GM18861 (cell line): ENCODE results near the gene TSPYL4.
A peak's percentile ranks its signal among the peaks of the same experiment; 100 is the strongest.

ENCODE experiments used
- ATAC-seq: cut with Tn5 transposase; IDR thresholded peaks from one replicate; pipeline ENCODE4 v1.9.1; 2021; ENCODE audit not compliant: unreplicated experiment

The TSPYL4 gene

DNA sequence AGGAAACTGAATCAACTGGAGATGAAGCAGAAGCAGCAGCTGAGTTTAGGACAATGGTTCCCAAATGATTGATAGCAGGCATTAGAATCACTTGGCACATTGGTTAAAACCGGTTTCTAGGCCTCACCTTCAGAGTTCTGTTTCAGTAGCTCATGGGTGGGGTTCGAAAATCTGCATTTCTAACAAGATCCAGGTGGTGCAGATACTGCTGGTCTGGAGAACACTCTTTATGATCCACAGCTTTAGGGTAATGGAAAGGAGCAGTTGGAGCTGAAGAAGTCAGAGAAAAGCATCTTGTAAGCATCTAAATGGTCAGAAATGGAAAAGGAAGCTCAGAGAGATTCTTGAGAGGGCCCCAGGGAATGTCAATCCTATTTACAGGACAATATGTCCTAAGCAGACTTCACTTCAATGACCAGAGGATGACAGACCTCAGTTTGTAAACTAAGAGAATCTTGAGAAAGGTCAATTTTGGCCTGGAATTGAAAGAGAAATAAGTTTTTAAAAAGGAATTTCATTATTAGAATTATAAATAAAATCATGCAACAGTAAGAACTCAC lies 17.4 kb upstream of the TSPYL4 start:
- ATAC-seq: no peak

DNA sequence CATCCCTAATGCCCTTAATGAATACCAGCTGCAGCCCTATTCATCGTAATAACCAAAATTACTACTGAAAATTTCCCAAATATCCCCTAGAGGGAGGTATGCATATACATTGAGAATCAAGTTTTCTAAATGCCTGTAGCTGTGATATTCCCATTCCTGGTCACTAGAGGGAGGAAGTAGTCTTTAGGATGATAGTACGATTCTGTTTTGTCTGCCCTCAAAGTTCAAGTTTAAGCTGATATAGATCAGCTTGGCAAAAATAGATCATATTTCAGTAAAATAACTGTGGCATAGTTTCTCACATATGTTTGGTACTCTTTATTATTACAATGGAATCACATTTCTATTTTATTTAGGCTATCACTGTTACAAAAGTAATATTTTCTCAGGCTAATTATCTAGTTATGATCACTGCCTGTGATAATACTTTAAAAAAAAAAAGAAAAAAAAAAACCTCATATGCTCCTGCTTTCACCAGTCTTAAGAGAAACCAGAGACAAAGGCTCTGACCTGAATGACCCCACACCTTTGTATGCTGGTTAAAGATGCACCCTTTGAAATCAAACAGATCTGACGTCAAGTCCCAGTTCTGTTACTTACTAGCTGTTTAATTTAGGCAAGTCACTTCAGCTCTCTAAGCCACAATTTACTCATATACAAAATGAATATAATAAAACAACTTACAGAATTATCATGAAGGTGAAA lies 14.9 kb upstream of the TSPYL4 start:
- ATAC-seq: peak; percentile 85

DNA sequence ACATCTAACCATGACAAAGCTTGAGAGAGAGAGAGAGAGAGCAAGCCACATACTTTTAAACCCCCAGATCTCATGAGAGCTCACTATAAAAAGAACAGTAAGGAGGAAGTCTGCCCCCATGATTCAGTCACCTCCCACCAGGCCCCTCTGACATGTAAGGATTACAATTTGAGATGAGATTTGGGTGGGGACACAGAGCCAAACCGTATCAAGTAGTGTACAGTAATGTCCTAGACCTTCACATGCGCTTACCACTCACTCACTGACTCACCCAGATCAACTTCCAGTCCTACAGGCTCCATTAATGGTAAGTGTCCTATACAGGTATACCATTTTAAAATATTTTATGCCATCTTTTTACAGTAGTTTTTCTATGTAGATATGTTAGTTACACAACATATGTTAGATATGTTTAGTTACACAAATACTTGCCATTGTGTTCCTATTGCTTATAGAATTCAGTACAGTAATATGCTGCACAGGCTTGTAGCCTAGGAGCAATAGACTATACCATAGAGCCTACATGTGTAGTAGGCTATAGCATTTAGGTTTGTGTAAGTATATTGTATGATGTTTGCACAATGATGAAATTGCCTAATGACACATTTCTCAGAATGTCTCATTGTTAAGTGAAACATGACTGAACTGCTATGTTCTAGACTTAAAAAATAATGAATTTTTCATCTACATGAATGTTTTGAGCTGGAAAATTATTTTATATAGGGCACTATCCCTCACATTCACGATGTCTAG lies 14.1 kb upstream of the TSPYL4 start:
- no peak for ATAC-seq

DNA sequence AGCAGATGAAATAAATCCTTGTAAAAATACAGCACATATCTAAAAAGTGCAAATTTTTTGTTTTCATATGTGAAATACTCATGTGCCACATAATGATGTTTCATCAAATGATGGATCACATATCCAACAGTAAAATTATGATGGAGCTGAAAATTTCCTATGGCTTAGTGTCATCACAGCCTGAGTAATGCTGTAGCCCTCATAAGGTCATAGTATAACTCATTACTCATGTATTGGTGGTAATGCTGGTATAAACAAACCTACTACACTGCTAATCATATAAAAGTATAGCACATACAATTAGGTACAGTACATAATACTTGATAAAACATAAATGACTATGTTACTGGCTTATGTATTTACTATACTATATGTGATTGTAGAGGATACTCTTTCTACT lies 12.9 kb upstream of the TSPYL4 start:
- no peak for ATAC-seq

DNA sequence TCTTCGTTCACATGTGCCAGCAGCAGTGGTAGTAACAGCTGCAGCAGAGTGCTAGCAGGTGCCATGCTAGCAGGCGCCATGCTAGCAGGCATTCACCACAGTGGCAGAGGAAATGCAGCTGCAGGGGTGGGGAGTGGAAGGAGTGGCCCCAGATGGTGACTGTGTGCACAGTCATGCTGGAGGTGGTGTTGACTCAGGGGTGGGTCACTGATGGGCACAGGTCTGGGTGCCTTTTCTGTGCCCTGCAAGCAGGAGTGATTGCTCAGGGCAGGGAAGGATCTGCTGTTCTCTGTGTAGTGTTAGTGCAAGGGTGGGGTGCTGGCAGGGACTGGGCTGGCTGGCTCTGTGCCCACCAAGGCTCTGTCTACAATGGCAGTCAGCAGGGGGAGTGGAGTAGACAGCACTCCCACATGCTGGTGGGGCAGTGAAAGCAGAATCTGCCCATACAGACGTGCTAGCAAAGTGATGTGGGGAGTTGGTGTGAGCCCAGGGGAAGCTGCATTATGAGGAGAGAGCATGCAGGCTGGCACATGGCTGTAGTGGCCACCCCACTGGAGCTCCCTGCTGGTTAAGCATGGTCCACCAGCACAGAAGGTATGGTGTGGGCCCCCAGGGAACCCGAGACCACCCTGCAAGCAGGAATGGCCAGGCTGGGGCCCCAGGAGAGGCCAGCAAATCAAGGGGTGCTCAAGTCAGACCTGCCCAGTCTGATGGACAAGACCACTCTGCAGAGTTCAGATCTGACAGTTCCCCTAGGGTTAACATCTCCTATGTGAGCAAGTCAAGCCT lies 11.4 kb upstream of the TSPYL4 start:
- ATAC-seq: no peak

DNA sequence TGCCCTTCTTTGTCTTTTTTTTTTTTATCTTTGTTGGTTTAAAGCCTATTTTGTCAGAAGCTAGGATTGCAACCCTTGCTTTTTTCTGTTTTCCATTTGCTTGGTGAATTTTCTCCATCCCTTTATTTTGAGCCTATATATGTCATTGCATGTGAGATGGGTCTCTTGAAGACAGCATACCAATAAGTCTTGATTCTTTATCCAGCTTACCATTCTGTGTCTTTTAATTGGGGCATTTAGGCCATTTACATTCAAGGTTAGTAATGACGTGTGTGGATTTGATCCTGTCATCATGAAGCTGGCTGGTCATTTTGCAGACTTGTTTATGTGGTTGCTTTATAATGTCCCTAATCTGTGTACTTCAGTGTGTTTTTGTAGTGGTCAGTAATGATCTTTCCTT lies 9.5 kb upstream of the TSPYL4 start:
- no peak for ATAC-seq

DNA sequence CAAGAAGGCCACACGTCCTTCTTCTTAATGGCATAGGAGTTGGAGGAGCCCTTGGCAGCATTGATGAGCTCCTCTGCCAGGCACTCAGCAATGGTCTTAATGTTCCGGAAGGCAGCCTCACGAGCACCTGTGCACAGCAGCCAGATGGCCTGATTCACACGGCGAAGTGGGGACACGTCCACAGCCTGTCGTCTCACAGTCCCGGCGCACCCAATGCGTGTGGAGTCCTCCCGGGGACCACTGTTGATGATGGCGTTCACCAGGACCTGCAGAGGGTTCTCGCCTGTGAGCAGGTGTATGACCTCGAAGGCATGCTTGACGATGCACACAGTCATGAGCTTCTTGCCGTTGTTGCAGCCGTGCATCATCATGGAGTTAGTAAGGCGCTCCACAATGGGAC lies 4.6 kb upstream of the TSPYL4 start:
- no peak for ATAC-seq

DNA sequence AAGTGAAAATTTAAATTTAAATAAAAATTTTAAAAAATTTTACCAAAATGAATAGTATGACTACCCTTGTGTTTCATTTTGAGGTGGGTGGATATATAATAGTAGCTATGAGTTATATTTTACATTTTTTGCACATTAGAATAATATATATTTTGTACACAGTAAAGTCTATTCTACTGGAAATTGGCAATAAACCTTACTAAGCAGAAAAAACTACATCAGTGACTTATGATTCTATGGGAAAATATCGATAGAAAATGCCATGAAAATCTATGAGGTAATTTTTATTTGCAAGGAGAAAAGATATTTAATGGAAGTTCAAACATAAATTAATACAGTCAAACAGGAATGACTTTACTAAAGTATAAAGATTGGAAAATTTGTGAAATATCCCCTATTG lies 2.8 kb upstream of the TSPYL4 start:
- ATAC-seq: no peak

DNA sequence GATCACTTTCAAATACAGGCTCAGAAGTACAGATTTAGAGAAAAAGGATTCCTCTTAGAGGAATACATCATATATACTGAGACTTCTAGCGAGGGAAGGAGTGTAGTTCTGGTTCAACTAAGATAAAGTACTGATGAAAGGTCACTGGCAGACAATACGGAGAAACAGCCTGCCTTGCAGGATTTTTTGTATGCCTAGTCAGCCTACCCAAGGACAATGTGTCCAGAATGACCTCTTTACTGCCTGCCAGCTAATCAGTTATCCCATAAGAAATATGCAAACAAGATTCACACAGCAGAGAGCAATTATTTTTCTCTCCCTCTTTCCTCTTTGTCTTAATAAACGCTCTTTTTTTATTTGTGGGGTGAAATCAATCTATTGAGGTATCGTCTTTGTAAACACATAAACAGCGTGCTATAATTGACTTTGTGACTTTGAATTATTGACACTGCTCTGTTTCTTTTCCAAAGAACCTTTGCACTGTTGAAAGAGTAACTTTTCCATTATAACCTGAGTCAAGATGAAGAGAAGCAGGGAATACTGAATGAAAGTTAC lies 1.4 kb upstream of the TSPYL4 start:
- ATAC-seq: no peak

DNA sequence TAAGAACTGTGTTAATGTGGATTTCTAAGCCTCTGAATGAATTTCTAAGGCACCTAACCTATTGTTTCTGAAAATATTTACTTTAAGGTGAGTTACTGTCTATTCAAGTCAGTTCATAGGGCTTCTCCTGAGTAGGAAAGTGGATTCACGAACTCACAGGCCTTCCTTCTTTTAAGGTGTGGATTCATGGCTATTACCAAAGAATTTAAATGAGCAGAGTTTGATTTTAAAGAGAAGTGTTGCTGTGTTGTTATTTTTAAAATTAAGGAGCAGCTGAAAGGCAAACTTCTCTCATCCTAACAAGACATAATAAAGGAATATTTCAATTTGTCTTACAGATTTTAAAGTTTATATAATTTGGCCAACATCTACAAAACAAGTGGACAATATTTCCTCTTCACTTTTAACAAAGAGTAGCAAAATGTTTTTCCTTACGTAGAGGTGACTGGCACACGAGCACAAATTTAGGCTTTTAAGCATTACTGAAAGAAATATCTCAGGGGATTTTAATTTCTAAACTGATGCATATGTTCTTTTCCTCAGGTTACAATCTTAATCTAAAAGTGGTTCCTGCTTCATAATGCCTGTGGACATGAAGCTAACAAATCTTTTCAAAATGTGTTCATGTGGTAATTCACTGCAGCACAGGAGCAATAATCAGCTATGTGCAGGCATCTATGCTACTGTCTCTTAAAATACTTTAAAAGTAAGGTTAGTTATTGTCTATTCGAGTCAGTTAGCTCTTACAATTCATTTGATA lies 602 bp upstream of the TSPYL4 start:
- peak; percentile 21 for ATAC-seq

DNA sequence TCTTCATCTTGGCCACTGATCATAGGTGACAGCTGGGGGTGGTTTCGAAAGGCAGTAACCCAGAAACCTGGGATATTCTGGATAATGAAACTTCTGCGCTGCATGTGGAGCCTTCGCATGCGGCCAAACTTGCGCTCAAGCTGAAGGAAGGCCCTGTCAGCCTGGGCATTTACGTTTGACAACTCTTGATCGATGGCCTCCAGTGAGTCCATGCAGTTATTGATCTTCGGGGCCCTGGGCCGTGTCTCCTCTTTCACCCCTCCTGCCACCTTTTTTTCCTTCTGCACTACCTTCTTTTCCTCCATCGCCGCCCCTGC lies 729 bp downstream of the TSPYL4 start:
- no peak for ATAC-seq

DNA sequence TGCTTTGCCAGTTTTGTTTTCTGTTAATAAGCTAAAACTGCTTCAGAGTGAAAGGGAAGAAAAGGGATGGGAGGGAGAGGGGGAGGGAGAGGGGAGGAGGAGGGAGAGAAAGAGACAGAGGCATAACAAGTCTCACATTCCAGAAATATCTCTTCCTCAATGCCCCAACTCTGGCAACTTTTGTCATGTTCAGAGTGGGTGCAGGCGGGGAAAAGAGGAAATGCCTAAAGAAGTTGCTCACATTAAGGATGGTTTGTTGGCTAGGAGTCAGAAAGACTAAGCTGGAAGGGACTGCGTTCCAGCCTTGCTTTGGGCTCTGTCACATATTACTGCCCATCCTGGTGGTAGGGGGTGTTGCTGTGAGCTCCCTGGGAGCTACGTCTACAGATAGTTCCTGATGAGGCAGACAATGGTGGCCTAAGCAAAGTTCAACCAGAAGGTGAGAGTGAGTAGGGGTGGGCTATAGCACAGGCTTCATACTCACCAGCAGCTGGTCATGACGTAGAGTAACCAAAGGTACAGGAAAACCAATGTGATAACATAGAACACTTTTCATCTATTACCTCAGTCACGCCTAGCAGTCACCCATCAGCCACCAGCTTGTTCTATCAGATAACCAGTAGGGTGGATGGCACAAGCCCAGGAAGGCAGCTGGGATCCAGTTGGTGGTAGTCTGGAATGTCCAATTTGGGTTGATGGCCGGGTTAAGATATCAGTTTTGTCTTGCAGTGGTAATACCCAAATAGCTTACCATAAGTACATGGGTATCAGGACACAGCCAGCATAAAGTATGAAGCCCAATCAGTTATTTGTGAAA lies 2.1 kb downstream of the TSPYL4 start:
- no peak for ATAC-seq

DNA sequence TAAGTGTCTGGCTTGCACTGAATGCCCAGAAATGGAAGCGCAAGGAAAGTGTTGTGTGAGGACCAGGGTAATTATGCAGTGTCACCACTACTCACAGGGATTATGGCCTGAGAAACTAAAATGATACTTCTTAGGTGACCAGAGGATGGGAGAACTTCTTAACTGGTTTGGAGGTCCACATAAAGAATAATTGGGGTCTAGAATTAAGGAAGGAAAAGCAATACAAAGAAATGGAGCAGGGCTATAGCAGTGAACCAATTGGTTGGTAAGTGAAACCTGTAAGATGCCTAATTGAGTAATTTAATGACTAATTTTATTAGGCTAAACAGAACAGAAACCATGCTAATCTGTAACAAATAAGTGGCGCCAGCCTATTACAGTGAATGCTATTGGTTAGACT lies 5.3 kb downstream of the TSPYL4 start:
- ATAC-seq: no peak

DNA sequence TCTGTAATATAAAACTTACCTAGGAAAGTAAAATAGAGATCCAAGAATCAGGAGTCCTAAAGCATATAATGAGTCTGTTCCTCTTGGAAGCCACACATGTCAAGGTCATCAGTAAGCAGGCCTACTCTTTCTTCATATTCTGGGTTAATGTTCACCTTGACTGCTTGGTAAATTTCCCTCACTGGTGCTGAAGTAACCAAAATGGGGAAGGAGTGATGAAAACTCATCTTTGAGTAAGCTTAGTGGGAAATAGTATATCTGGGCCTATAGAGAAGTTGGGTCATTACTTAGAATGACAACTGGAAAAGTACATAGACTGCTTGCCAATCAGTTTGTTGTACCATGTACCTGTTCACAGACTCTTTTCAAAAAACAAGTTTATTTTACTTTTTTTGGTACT lies 6.6 kb downstream of the TSPYL4 start:
- no peak for ATAC-seq

DNA sequence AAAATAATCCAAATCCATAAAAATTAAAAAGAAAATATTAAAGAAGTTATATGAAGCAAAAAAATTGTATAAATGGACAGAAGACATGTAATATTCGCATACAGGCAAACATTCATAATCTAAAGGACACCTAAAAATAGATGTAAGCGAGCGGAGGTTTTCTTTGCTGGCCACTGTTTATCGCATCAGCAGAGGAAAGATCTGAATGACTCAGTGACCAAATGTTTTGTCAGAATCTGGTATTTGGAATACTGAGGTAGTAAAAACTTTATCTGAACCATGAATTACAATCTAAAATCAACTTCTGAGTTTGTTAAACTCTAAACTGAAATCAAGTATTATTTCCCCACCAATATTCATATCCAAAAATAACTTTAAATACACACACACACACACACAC lies 7.8 kb downstream of the TSPYL4 start:
- no peak for ATAC-seq

DNA sequence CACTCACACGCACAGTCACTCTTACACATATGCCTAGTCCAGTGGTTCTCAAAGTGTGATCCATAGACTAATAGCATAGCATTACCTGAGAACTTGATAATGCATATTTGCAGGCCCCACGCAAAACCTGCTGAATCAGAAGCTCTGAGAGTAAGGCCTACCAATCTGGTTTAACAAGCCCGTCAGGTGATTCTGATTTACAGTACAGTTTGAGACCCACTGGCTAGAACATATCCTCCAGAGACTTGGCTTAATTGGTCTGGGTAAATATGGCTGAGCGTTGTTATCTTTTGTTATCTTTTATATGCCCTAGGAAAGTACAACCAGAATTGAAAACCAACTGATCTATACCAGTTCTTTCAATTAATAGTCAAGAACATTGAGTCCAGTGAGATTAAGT lies 9.6 kb downstream of the TSPYL4 start:
- no peak for ATAC-seq

DNA sequence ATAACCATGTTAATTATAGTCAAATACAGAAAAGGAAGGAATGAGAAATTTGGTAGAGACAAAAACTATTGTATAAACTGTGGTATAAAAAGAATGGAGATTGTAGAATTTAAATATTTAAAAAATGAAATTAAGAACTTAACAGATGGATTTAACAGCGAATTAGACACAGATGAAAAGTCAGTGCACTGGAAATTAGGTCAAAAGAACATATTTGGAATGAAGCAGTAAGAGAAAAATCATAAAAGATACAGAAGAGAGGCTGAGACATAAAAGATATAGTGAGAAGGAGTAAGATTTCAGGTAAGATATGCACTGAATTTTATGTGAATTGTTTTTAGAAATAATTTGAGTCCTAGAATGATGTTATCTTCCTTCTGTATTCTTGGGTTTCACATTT lies 14.0 kb downstream of the TSPYL4 start:
- ATAC-seq: no peak

DNA sequence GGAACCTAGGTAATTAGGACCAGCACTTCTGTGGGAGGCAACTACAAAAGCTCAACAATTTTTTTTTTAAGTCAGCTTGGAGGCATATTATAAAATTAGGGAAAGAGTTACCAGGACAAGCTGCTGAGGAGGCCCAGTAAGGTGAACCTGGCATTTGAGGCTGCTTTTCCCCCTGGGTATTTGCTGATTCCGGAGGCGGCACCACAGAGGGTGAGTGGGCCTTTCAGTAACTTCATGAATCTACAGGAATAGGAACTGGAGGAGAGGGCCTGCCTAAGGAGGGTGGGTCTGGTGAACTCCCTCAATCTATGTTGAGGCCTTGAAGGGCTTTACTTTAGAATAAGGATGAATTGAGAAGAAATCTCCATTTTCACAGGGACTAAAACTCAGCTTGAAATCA lies 14.6 kb downstream of the TSPYL4 start:
- no peak for ATAC-seq

DNA sequence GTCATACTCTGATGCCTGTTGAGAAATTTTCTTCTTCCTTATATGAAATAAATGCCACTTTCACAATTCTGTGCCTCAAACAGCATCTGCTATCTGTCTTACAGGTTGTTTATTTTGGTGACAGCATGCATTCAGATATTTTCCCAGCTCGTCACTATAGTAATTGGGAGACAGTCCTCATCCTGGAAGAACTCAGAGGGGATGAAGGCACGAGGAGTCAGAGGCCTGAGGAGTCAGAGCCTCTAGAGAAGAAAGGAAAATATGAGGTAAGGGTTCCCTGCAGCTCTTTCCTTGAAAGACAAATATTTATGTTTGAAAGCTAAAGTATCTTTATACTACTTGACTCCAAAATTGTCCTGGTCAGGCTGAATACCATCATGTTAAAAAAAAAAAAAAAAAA lies 15.8 kb downstream of the TSPYL4 start:
- ATAC-seq: no peak

DNA sequence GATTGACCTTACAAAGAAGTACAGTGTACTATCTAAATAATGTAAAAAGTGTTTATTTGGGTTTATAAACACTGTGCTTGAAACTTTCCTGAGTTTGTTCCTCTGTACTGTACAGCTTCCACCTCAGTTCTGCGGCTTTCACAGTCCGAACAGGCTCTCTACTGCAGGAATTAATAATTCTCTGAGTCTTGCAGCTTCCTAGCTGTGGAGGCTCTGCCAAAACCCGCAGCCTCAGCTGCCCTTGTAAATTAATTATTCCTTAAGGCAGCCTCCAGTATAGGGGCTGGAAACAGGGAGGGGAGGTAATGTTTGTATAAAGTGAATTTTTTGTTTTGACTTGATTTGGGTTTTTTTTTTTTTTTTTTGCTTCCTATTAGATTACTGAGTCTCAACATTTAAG lies 19.2 kb downstream of the TSPYL4 start:
- ATAC-seq: no peak
